Neural crest cell (in vitro differentiated cells): Measurements from ENCODE around the gene ARHGEF12. TPM values are rescaled to one million over a fixed set of nuclear protein-coding genes. Genes with fewer than 3 reads are reported as not detected.
A peak's percentile ranks its signal among the peaks of the same experiment; 100 is the strongest.

Source experiments
- DNase-seq: peaks from one replicate; pipeline ENCODE4 v3.0.0; 2021; ENCODE audit warnings: low read depth, mixed read lengths, low spot score
- H3K27ac Mint-ChIP-seq: one replicate; pipeline ENCODE4 v1.8.0; 2021; ENCODE audit warnings: mild to moderate bottlenecking, mixed read lengths; ENCODE audit not compliant: unreplicated experiment
- H3K27me3 Mint-ChIP-seq: 2 replicates; pipeline ENCODE4 v1.8.0; 2021; ENCODE audit warnings: low read depth, mild to moderate bottlenecking, mixed read lengths
- H3K36me3 Mint-ChIP-seq: 2 replicates; pipeline ENCODE4 v1.8.0; 2021; ENCODE audit warnings: low read depth, mild to moderate bottlenecking, mixed read lengths
- H3K4me1 Mint-ChIP-seq: 2 replicates; pipeline ENCODE4 v1.8.0; 2021; ENCODE audit warnings: mixed read lengths
- H3K4me3 Mint-ChIP-seq: one replicate; pipeline ENCODE4 v1.8.0; 2021; ENCODE audit warnings: mild to moderate bottlenecking, mixed read lengths
- H3K9me3 Mint-ChIP-seq: 2 replicates; pipeline ENCODE4 v1.8.0; 2021; ENCODE audit warnings: mixed read lengths
- total RNA-seq: library from RNA; stranded (reverse); gene quantifications from 2 replicates; pipeline ENCODE4 v1.2.1, GENCODE V29; 2021
- TF ChIP-seq, protein P1 (sequence below): fragments of 200-600 bp; sonication (generic); conservative IDR thresholded peaks from 2 replicates; pipeline ENCODE4 v1.5.0; 2021; ENCODE audit warnings: antibody characterized with exemption, mild to moderate bottlenecking

ARHGEF12 gene
- total RNA-seq, 1 donor from 2014 or later = 66.2 TPM

DNA sequence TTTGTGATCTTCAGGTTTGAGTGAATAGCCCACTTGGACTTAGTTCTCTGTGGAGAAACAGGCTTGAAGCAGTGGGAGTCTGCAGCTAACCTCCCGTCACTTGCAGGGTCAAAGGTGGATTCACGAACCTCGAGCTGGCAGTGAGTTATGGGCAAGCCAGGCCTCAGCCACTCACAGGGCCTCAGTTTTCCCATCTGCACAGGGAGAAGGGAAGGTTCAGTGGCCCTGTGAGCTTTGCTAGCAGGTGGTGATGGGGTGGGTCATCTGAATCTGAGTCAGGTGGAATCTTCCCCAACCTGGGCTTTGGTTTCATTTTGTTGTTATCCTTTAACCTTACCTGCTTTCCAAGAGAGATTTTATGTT lies 88.7 kb downstream of the ARHGEF12 start:
- Mint-ChIP-seq H3K9me3 (no peaks in the 10 kb centered on the region), H3K27ac (no peak overlapping the region), H3K4me1 (no peaks in the 10 kb centered on the region), H3K4me3 (no peak overlapping the region), H3K27me3 (no peaks in the 10 kb centered on the region), H3K36me3 (peaks cover 6% of the 10 kb centered on the region)
- no peak for DNase-seq
- TF ChIP-seq, protein P1, sequence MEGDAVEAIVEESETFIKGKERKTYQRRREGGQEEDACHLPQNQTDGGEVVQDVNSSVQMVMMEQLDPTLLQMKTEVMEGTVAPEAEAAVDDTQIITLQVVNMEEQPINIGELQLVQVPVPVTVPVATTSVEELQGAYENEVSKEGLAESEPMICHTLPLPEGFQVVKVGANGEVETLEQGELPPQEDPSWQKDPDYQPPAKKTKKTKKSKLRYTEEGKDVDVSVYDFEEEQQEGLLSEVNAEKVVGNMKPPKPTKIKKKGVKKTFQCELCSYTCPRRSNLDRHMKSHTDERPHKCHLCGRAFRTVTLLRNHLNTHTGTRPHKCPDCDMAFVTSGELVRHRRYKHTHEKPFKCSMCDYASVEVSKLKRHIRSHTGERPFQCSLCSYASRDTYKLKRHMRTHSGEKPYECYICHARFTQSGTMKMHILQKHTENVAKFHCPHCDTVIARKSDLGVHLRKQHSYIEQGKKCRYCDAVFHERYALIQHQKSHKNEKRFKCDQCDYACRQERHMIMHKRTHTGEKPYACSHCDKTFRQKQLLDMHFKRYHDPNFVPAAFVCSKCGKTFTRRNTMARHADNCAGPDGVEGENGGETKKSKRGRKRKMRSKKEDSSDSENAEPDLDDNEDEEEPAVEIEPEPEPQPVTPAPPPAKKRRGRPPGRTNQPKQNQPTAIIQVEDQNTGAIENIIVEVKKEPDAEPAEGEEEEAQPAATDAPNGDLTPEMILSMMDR = no peak

DNA sequence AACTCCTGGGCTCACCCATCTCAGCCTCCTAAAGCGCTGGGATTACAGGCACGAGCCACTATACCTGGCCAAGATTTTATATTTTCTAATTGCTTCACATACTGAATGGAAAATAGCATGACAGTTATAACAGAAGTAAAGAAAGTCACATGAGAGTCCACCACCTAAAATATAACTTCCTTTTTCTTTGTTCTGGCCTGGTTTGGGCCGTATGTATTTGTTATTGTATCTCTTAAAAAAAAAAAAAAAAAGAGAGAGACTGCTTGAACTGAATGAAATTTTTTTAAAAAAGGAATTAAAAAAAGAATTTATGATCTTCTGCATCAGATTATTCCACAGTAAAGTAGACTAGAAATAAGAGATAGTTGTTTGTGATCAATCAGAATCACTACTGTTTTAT lies 89.3 kb downstream of the ARHGEF12 start:
- DNase-seq = no peak
- no peaks in the 10 kb centered on the region for H3K27me3 Mint-ChIP-seq
- no peaks in the 10 kb centered on the region for H3K4me1 Mint-ChIP-seq
- H3K9me3 Mint-ChIP-seq = no peaks in the 10 kb centered on the region
- H3K4me3 Mint-ChIP-seq = no peak overlapping the region
- peaks cover 3% of the 10 kb centered on the region for H3K36me3 Mint-ChIP-seq
- H3K27ac Mint-ChIP-seq = peak overlapping the region; percentile 81
- TF ChIP-seq, protein P1 = no peak

DNA sequence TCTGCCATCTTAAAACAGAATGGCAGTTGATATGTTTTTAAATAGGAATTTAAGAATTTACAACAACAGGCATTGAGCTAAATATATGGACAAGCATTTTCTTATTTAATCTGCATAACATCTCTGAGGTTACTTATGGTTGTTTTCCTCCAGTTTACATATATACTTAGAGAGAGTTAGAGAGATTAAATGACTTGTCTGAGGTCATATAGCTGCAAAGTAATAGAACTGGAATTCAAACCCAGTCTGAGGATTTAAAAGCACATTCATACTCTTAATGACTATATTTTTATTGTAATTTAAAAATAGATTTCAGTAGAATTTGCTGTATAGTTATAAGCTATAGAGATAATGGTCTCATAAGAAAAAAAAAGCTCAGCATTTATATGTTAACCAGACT lies 93.9 kb downstream of the ARHGEF12 start:
- no peak for DNase-seq
- H3K36me3 Mint-ChIP-seq = peaks cover 9% of the 10 kb centered on the region
- no peak overlapping the region for H3K4me3 Mint-ChIP-seq
- no peak overlapping the region for H3K27ac Mint-ChIP-seq
- H3K4me1 Mint-ChIP-seq = no peaks in the 10 kb centered on the region
- H3K9me3 Mint-ChIP-seq = no peaks in the 10 kb centered on the region
- TF ChIP-seq, protein P1 = no peak
- H3K27me3 Mint-ChIP-seq = no peaks in the 10 kb centered on the region

DNA sequence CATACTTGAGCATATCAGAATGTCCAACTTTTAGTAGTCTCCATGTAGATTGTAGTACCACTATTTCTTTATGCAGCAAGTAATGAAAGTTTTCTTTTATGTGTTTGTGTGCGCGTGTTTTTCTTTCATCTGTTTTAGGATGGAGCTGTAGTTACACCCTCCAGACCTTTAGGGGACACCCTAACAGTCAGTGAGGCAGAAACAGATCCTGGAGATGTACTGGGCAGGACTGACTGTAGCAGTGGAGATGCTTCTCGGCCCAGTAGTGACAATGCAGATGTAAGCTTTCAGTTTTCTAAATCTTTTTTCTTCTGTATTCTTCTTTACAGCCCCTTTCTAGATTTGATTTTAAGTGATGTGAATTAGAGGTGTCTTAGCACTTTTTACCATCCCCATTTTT lies 95.4 kb downstream of the ARHGEF12 start:
- Mint-ChIP-seq H3K27ac (no peak overlapping the region), H3K9me3 (no peaks in the 10 kb centered on the region)
- DNase-seq = no peak

DNA sequence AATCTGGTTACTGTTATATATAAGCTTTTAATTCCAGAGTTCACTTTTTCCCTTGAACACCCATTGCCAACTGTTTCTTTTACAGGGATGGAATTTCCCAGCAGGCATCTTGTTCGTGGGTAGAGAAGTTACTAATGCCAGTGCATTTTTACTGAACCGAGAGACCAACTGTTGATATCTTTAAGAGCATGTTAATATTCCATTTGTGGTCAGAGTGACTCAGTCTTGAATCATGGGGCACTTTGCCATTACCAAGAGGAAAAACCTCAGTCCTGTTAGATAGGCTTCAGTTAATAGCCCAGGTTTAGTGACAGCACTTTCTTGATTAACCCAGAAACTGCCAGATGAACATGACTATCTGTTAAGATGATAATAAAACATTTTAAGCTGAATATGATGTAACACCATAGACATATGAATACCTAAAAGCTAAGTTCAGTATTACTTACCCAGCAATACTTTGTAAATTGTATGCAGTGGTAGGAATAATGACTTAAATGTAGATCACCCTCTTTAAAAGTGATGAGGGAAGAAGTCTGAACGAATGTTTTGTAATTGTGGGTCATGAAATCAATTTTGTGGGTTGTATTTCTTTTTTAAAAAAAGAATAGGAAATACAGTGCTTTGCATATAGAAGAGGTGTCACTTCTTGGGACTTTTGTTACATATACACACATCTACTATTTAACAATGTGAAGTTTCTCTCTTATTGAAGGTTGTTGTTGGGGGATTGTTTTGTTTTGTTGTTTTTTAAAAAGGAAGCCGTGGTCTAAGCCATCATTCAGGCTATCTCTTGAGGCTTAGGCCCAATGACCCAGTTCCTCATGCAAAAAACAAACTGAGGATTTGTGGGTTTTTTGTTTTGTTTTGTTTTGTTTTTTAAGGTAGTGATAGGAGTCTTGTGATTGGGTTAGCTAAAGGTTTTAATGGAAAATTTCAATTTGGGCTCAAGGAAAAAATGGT lies 96.1 kb downstream of the ARHGEF12 start:
- TF ChIP-seq, protein P1 = no peak
- no peak overlapping the region for H3K27ac Mint-ChIP-seq
- peaks cover 9% of the 10 kb centered on the region for H3K36me3 Mint-ChIP-seq

More for the DNA sequence above, 95.4 kb downstream of the ARHGEF12 start:
- Mint-ChIP-seq H3K4me1 (no peaks in the 10 kb centered on the region), H3K4me3 (no peak overlapping the region), H3K27me3 (no peaks in the 10 kb centered on the region), H3K36me3 (peaks cover 9% of the 10 kb centered on the region)
- TF ChIP-seq, protein P1 = peak; percentile 28

More for the DNA sequence above, 96.1 kb downstream of the ARHGEF12 start:
- no peak for DNase-seq
- Mint-ChIP-seq H3K4me1 (no peaks in the 10 kb centered on the region), H3K9me3 (no peaks in the 10 kb centered on the region), H3K4me3 (no peak overlapping the region), H3K27me3 (no peaks in the 10 kb centered on the region)
